SK-N-SH (cell line): ENCODE data around the gene KNSTRN. TPM values are rescaled to one million over a fixed set of nuclear protein-coding genes. Genes with fewer than 3 reads are reported as not detected.

Experiments used
- CTCF ChIA-PET: fragments of 300-600, 350-600 bp; formaldehyde crosslinking; extraction: SDS; loops from one replicate; lab custom pipeline; 2021; lab: Yijun Ruan, JAX
- POLR2A ChIA-PET: fragments of 350-600 bp; sonication (Branson Sonifier 250); formaldehyde crosslinking; extraction: SDS; loops from one replicate; lab custom pipeline; 2020; ENCODE audit warnings: antibody characterized with exemption, inconsistent platforms; lab: Yijun Ruan, JAX
- DNase-seq: peaks from one replicate; pipeline ENCODE4 v3.0.0; 2012
- H2AFZ ChIP-seq: fragments of 200-600 bp; sonication (generic); 2 replicates; pipeline ENCODE4 v1.8.1; 2016; ENCODE audit warnings: antibody characterized with exemption, mild to moderate bottlenecking, low read depth
- H3F3A ChIP-seq: fragments of 200-600 bp; sonication (generic); replicated peaks from 2 replicates; pipeline ENCODE3; 2016; ENCODE audit warnings: antibody characterized with exemption, mild to moderate bottlenecking; ENCODE audit not compliant: insufficient read depth
- H3K27ac ChIP-seq, 2 experiments: fragments of 200-500 bp in 1 of 2; fragments of 200-600 bp in 1 of 2; sonication (Bioruptor generic) in 1 of 2; sonication (generic), shearing (Covaris generic) in 1 of 2; 2 replicates each; pipeline versions ENCODE4 v1.5.1 to v1.6.1; 2014 to 2016; ENCODE audit warnings: low read depth in 2 of 2, inconsistent platforms in 1 of 2, low read length in 1 of 2, mild to moderate bottlenecking in 1 of 2, mixed read lengths in 1 of 2
- H3K27me3 ChIP-seq: fragments of 200-600 bp; sonication (generic), shearing (Covaris generic); 2 replicates; pipeline ENCODE4 v1.6.1; 2016; ENCODE audit warnings: mixed run types; ENCODE audit not compliant: insufficient read depth
- H3K36me3 ChIP-seq, 2 experiments: fragments of 200-500 bp in 1 of 2; fragments of 200-600 bp in 1 of 2; sonication (Bioruptor generic) in 1 of 2; sonication (generic) in 1 of 2; replicated peaks in 1 of 2; 2 replicates each; pipeline versions ENCODE3 to v1.5.1; 2014 to 2016; ENCODE audit warnings: low read length in 1 of 2, mild to moderate bottlenecking in 1 of 2; ENCODE audit not compliant: insufficient read depth in 2 of 2, control insufficient read depth in 1 of 2
- H3K4me1 ChIP-seq, 2 experiments: fragments of 200-500 bp in 1 of 2; fragments of 200-600 bp in 1 of 2; sonication (Bioruptor generic) in 1 of 2; sonication (generic), shearing (Covaris generic) in 1 of 2; 2 replicates each; pipeline versions ENCODE4 v1.5.1 to v1.6.1; 2014 to 2016; ENCODE audit warnings: low read depth in 1 of 2, low read length in 1 of 2, mixed run types in 1 of 2; ENCODE audit not compliant: insufficient read depth in 2 of 2, control insufficient read depth in 1 of 2
- H3K4me2 ChIP-seq: fragments of 200-600 bp; sonication (generic), shearing (Covaris generic); 2 replicates; pipeline ENCODE4 v1.6.1; 2017; ENCODE audit warnings: mixed run types
- H3K4me3 ChIP-seq, 2 experiments: fragments of 200-500 bp in 1 of 2; fragments of 200-600 bp in 1 of 2; sonication (Bioruptor generic) in 1 of 2; sonication (generic), shearing (Covaris generic) in 1 of 2; 2 replicates each; pipeline versions ENCODE4 v1.5.1 to v1.8.1; 2014 to 2016; ENCODE audit warnings: low read depth in 2 of 2, inconsistent platforms in 1 of 2, low read length in 1 of 2, mild to moderate bottlenecking in 1 of 2, mixed read lengths in 1 of 2, moderate library complexity in 1 of 2
- H3K79me2 ChIP-seq: fragments of 200-600 bp; sonication (generic); 2 replicates; pipeline ENCODE4 v1.8.1; 2017; ENCODE audit warnings: mild to moderate bottlenecking; ENCODE audit not compliant: insufficient read depth
- H3K9ac ChIP-seq: fragments of 200-600 bp; sonication (generic); 2 replicates; pipeline ENCODE4 v1.6.1; 2017; ENCODE audit warnings: mixed run types
- H3K9me2 ChIP-seq: fragments of 200-600 bp; sonication (generic); 2 replicates; pipeline ENCODE4 v1.6.1; 2017; ENCODE audit warnings: mixed run types
- H3K9me3 ChIP-seq: fragments of 200-600 bp; sonication (generic); 2 replicates; pipeline ENCODE4 v1.6.1; 2017; ENCODE audit warnings: mixed run types, mild to moderate bottlenecking, moderate library complexity
- H4K20me1 ChIP-seq: fragments of 200-600 bp; sonication (generic); 2 replicates; pipeline ENCODE4 v1.6.1; 2017; ENCODE audit warnings: mild to moderate bottlenecking, mixed run types; ENCODE audit not compliant: insufficient read depth
- ELF1 ChIP-seq: IDR thresholded peaks from 2 replicates; pipeline ENCODE4 v1.4.0; 2012
- FOSL2 ChIP-seq: IDR thresholded peaks from 2 replicates; pipeline ENCODE4 v1.4.0; 2012; ENCODE audit warnings: low read depth, mild to moderate bottlenecking, moderate library complexity, borderline replicate concordance
- FOXJ3 ChIP-seq: sonication (generic); formaldehyde crosslinking; IDR thresholded peaks from 2 replicates; pipeline ENCODE4 v1.5.1; 2020; ENCODE audit warnings: mild to moderate bottlenecking, missing genetic modification reagents
- FOXM1 ChIP-seq: IDR thresholded peaks from 2 replicates; pipeline ENCODE4 v1.4.0; 2012; ENCODE audit warnings: low read depth, mild to moderate bottlenecking
- GATA2 ChIP-seq: sonication (generic); formaldehyde crosslinking; IDR thresholded peaks from 2 replicates; pipeline ENCODE4 v1.5.0; 2020; ENCODE audit warnings: mild to moderate bottlenecking, missing genetic modification reagents
- JUND ChIP-seq: IDR thresholded peaks from 2 replicates; pipeline ENCODE4 v1.4.0; 2012
- MAX ChIP-seq: IDR thresholded peaks from 2 replicates; pipeline ENCODE4 v1.4.0; 2012; ENCODE audit warnings: low read depth
- MEF2A ChIP-seq: IDR thresholded peaks from 2 replicates; pipeline ENCODE4 v1.4.0; 2012; ENCODE audit warnings: low read depth, borderline replicate concordance
- NFIC ChIP-seq: IDR thresholded peaks from 2 replicates; pipeline ENCODE4 v1.4.0; 2012; ENCODE audit warnings: borderline replicate concordance
- NRF1 ChIP-seq: IDR thresholded peaks from 2 replicates; pipeline ENCODE4 v1.6.1; 2012; ENCODE audit warnings: low read depth, mild to moderate bottlenecking, low read length
- POLR2AphosphoS5 ChIP-seq: IDR thresholded peaks from 2 replicates; pipeline ENCODE4 v1.6.1; 2012; ENCODE audit warnings: low read depth, low read length
- REST ChIP-seq: IDR thresholded peaks from 2 replicates; pipeline ENCODE4 v1.6.1; 2012; ENCODE audit warnings: mild to moderate bottlenecking, low read depth, low read length, moderate library complexity
- RFX5 ChIP-seq: IDR thresholded peaks from 2 replicates; pipeline ENCODE4 v1.6.1; 2012; ENCODE audit warnings: mild to moderate bottlenecking, improper control_type of control experiment, low read length
- SMC3 ChIP-seq: IDR thresholded peaks from 2 replicates; pipeline ENCODE4 v1.6.1; 2012; ENCODE audit warnings: low read depth, low read length, improper control_type of control experiment
- TCF12 ChIP-seq: IDR thresholded peaks from 2 replicates; pipeline ENCODE4 v1.4.0; 2012
- TEAD4 ChIP-seq: IDR thresholded peaks from 2 replicates; pipeline ENCODE4 v1.4.0; 2012; ENCODE audit warnings: mild to moderate bottlenecking, borderline replicate concordance; ENCODE audit not compliant: insufficient read depth
- USF2 ChIP-seq: fragments of 150-350 bp; IDR thresholded peaks from 2 replicates; pipeline ENCODE4 v1.6.1; 2017; ENCODE audit warnings: antibody characterized with exemption, low read length, low read depth, borderline replicate concordance
- WGBS: methylation state at CpG from one replicate; pipeline ENCODE4 v1.1.6; 2017; ENCODE audit warnings: low lambda C conversion rate; 5-methylcytosine and 5-hydroxymethylcytosine counted together
- polyA plus RNA-seq, 3 experiments: library from polyadenylated mRNA; depleted of rRNA; stranded (reverse); fragments of >200 nt; gene quantifications; 2 replicates each; pipeline ENCODE4 v1.2.3, GENCODE V29; 2012

KNSTRN gene
- polyA plus RNA-seq, 1 of the 3 experiments (the other 2 are of a cell fraction) = 25.5 TPM

GRCh38 chr15:40380636-40381035 is 1.9 kb upstream of the KNSTRN start:
- peaks cover 28% of the 10 kb centered on the region for H3K79me2 ChIP-seq
- H3K4me2 ChIP-seq = peak overlapping the region; percentile 46
- peaks cover 8% of the 10 kb centered on the region for H3F3A ChIP-seq
- POLR2A ChIA-PET = no interaction called here
- whole genome bisulfite sequencing = 95% methylated on average over 10 of the region's 10 CpGs
- no peak for DNase-seq
- no peak overlapping the region for H3K9ac ChIP-seq
- H3K9me3 ChIP-seq = no peaks in the 10 kb centered on the region
- no peaks in the 10 kb centered on the region for H3K27me3 ChIP-seq
- H3K9me2 ChIP-seq = no peaks in the 10 kb centered on the region
- no peaks in the 10 kb centered on the region for H4K20me1 ChIP-seq
- no peak overlapping the region for H3K4me3 ChIP-seq
- H3K4me1 ChIP-seq = peaks cover 7 to 17% of the 10 kb centered on the region in 2 experiments; a peak in 3 of 4 replicates
- no peaks in the 10 kb centered on the region for H3K36me3 ChIP-seq
- CTCF ChIA-PET = interaction anchor here (1.5 kb wide), 1 partner anchor 36 kb away, joined by 4 read pairs; no protein-coding TSS in a partner anchor
- 0 out of 2 replicates have a peak overlapping the region, but pooled peaks have one; percentile 39 for H2AFZ ChIP-seq
- TF ChIP-seq RFX5 = no peak
- no peak for TF ChIP-seq SMC3
- no peak for TF ChIP-seq JUND
- TF ChIP-seq NRF1 = no peak
- TF ChIP-seq GATA2 (CRISPR knock-in tag) = no peak
- no peak for TF ChIP-seq MEF2A
- TF ChIP-seq FOXM1 = no peak
- no peak for TF ChIP-seq FOXJ3 (CRISPR knock-in tag)
- TF ChIP-seq FOSL2 = no peak
- no peak for TF ChIP-seq TCF12
- no peak for TF ChIP-seq POLR2AphosphoS5
- peak overlapping the region in 1 of 2 experiments; percentile 60; a peak in 2 of 4 replicates for H3K27ac ChIP-seq

GRCh38 chr15:40381818-40382529 is 547 bp upstream of the KNSTRN start:
- no peaks in the 10 kb centered on the region for H3K27me3 ChIP-seq
- H3K79me2 ChIP-seq = peaks cover 31% of the 10 kb centered on the region
- ChIA-PET POLR2A (interaction anchor here (0.8 to 1.8 kb wide), 4 partner anchors 24 to 211 kb away, joined by 3 to 7 read pairs (median 4); partner anchors contain the start of genes CCDC9B and IVD), CTCF (interaction anchor here (0.8 to 3.4 kb wide), 10 partner anchors 9 to 103 kb away, joined by 3 to 18 read pairs (median 6); partner anchors contain the start of genes CCDC9B and IVD)
- peaks cover 8% of the 10 kb centered on the region for H3F3A ChIP-seq
- peaks cover 7 to 17% of the 10 kb centered on the region in 2 experiments; a peak in 3 of 4 replicates for H3K4me1 ChIP-seq
- no peak for DNase-seq
- H3K4me2 ChIP-seq = no peak overlapping the region
- no peaks in the 10 kb centered on the region for H3K9me3 ChIP-seq
- 92% methylated on average over 11 of the region's 11 CpGs for WGBS
- no peak overlapping the region for H3K4me3 ChIP-seq
- no peak overlapping the region for H3K9ac ChIP-seq
- no peaks in the 10 kb centered on the region for H3K9me2 ChIP-seq
- no peaks in the 10 kb centered on the region for H4K20me1 ChIP-seq
- H2AFZ ChIP-seq = peak overlapping the region; percentile 72; the same call in 1 of the 2 replicates
- TF ChIP-seq MEF2A = no peak
- no peak for TF ChIP-seq USF2
- no peak for TF ChIP-seq REST
- TF ChIP-seq TEAD4 = no peak
- no peak for TF ChIP-seq NFIC
- TF ChIP-seq FOXJ3 (CRISPR knock-in tag) = no peak; the same call in 1 of the 2 replicates
- TF ChIP-seq ELF1 = no peak
- TF ChIP-seq MAX = no peak
- H3K36me3 ChIP-seq = peaks cover 7 to 9% of the 10 kb centered on the region in 2 experiments
- no peak overlapping the region for H3K27ac ChIP-seq
